HG03095 (cell line): Measurements from ENCODE around the gene CCDC159.
"Not testable (repeated sequence)": the region's sequence is repeated elsewhere in the genome, so short reads cannot be mapped to it uniquely, and the experiment has no call there.

Experiments
- ATAC-seq: cut with Tn5 transposase; IDR thresholded peaks from one replicate; pipeline ENCODE4 v1.9.1; 2021; ENCODE audit warnings: moderate library complexity; ENCODE audit not compliant: unreplicated experiment

CCDC159 gene

GRCh38 chr19:11364296-11364904, 18.1 kb downstream of the CCDC159 start:
- ATAC-seq, result no peak

- no peak for ATAC-seq
Observed at GRCh38 chr19:11364935-11365334, 18.6 kb downstream of the CCDC159 start.

- ATAC-seq, result no peak
Observed at GRCh38 chr19:11365557-11366117, 19.3 kb downstream of the CCDC159 start.

GRCh38 chr19:11367528-11367927, 21.2 kb downstream of the CCDC159 start:
- no peak for ATAC-seq

- ATAC-seq, result no peak
Observed at GRCh38 chr19:11370744-11371143, 24.4 kb downstream of the CCDC159 start.

- no peak for ATAC-seq
Observed at GRCh38 chr19:11373166-11373884, 27.0 kb downstream of the CCDC159 start.

- no peak for ATAC-seq
Observed at GRCh38 chr19:11373885-11374432, 27.6 kb downstream of the CCDC159 start.

- peak; percentile 83 for ATAC-seq
Observed at GRCh38 chr19:11374433-11375142, 28.3 kb downstream of the CCDC159 start, which contains the start of gene SWSAP1. Gene SWSAP1 (plus strand): TSS chr19:11374666. CDS start chr19:11374681, 15 bp downstream.

- ATAC-seq, result no peak
Observed at GRCh38 chr19:11375143-11375948, 29.0 kb downstream of the CCDC159 start.

- no peak for ATAC-seq
Observed at GRCh38 chr19:11377237-11377636, 30.9 kb downstream of the CCDC159 start.

GRCh38 chr19:11377756-11378155, 31.4 kb downstream of the CCDC159 start:
- ATAC-seq, result no peak

- no peak for ATAC-seq
Observed at GRCh38 chr19:11378319-11379189, 32.2 kb downstream of the CCDC159 start.

- not testable (repeated sequence) for ATAC-seq
Observed at GRCh38 chr19:11379269-11379845, 33.0 kb downstream of the CCDC159 start.

GRCh38 chr19:11379857-11380350, 33.6 kb downstream of the CCDC159 start:
- no peak for ATAC-seq

GRCh38 chr19:11380653-11381537, 34.6 kb downstream of the CCDC159 start:
- peak; percentile 62 for ATAC-seq

- ATAC-seq, result no peak
Observed at GRCh38 chr19:11382898-11383705, 36.8 kb downstream of the CCDC159 start.

- no peak for ATAC-seq
Observed at GRCh38 chr19:11383706-11384048, 37.4 kb downstream of the CCDC159 start.
